Erythroblast (primary cell): ENCODE measurements around the gene ZNF649.

ENCODE experiments used
- GATA1 ChIP-seq: IDR thresholded peaks from 2 replicates; pipeline ENCODE4 v1.6.1; 2011; ENCODE audit warnings: low read depth, mild to moderate bottlenecking, control low read depth, low read length, moderate library complexity
- POLR2A ChIP-seq: IDR thresholded peaks from 2 replicates; pipeline ENCODE4 v1.6.1; 2011; ENCODE audit warnings: mild to moderate bottlenecking, low read length

DNA sequence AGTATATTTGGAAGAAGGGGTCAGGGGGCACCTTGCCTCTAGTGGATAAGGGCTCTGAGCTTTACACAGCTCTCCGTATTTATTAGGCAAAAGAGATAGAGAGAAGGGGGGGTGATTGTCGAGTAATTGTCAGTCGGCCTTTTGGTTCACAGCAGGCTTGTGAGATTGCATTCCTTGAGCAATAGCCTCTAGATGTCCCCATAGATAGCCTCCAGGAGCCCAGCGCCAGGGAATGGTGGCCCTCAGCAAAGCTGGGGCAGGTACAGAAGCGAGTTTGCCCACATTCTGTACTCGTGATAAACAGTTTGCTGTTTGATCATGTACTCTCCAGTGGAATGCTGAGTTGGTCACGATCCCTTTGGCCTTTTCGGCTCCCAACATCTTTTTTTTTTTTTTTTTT is 27.1 kb upstream of the ZNF649 start:
- TF ChIP-seq POLR2A (no peak), GATA1 (no peak)
